A549 (cell line): ENCODE measurements around the gene IFRD2.
"Not testable (repeated sequence)": the region's sequence is repeated elsewhere in the genome, so short reads cannot be mapped to it uniquely, and the experiment has no call there.

Experiments
- HMGXB4 ChIP-seq: fragments of 250-450 bp; sonication (Bioruptor Pico); IDR thresholded peaks from 2 replicates; pipeline ENCODE4 v1.5.0; 2021; ENCODE audit warnings: mild to moderate bottlenecking, moderate library complexity, borderline replicate concordance
- KDM1A ChIP-seq: fragments of 200-600 bp; sonication (generic); IDR thresholded peaks from 2 replicates; pipeline ENCODE4 v1.6.1; 2016; ENCODE audit warnings: low read depth, mild to moderate bottlenecking
- NPAS2 ChIP-seq: fragments of 250-450 bp; sonication (Bioruptor Pico); IDR thresholded peaks from 2 replicates; pipeline ENCODE4 v1.8.0; 2022; ENCODE audit warnings: mild to moderate bottlenecking, moderate library complexity, borderline replicate concordance
- POLR2A ChIP-seq: IDR thresholded peaks from 2 replicates; pipeline ENCODE4 v1.6.1; 2012; ENCODE audit warnings: mild to moderate bottlenecking, low read length
- POLR2AphosphoS2 ChIP-seq: conservative IDR thresholded peaks from 2 replicates; pipeline ENCODE4 v1.6.1; 2012; ENCODE audit warnings: low read length, improper control_type of control experiment, inconsistent platforms
- RAD21 ChIP-seq, 2 experiments: fragments of >200 bp in 1 of 2; sonication (Bioruptor Twin) in 1 of 2; formaldehyde crosslinking in 1 of 2; IDR thresholded peaks in 1 of 2; conservative IDR thresholded peaks in 1 of 2; 2 replicates in 1 of 2; 3 replicates in 1 of 2; pipeline ENCODE4 v1.6.1; 2012 to 2018; ENCODE audit warnings: inconsistent platforms in 1 of 2
- RFX5 ChIP-seq: fragments of 450-650 bp; IDR thresholded peaks from 2 replicates; pipeline ENCODE4 v1.7.1; 2014; ENCODE audit warnings: antibody characterized with exemption, mild to moderate bottlenecking, moderate library complexity
- RNF2 ChIP-seq: fragments of 200-600 bp; sonication (generic); IDR thresholded peaks from 2 replicates; pipeline ENCODE4 v1.6.1; 2016; ENCODE audit warnings: low read depth, mild to moderate bottlenecking, antibody characterized with exemption, moderate library complexity, borderline replicate concordance
- TP53 ChIP-seq: fragments of 250-450 bp; sonication (Bioruptor Pico); IDR thresholded peaks from 2 replicates; pipeline ENCODE4 v1.5.0; 2021; ENCODE audit warnings: mild to moderate bottlenecking, moderate library complexity
- TF ChIP-seq, protein P1 (sequence below): fragments of >200 bp; sonication (Bioruptor Twin); formaldehyde crosslinking; IDR thresholded peaks from 3 replicates; pipeline ENCODE4 v1.5.1; 2016
- TF ChIP-seq, protein P2 (sequence below): fragments of 150-350 bp; IDR thresholded peaks from 2 replicates; pipeline ENCODE4 v1.6.1; 2014; ENCODE audit warnings: low read depth, mild to moderate bottlenecking, low read length
- TF ChIP-seq, protein P3 (sequence below): fragments of 200-600 bp; sonication (generic); IDR thresholded peaks from 2 replicates; pipeline ENCODE4 v1.6.1; 2016; ENCODE audit warnings: antibody characterized with exemption, mild to moderate bottlenecking, moderate library complexity
- TF ChIP-seq, protein P4 (sequence below): IDR thresholded peaks from 2 replicates; pipeline ENCODE4 v1.6.1; 2012; ENCODE audit warnings: low read depth, borderline replicate concordance

DNA sequence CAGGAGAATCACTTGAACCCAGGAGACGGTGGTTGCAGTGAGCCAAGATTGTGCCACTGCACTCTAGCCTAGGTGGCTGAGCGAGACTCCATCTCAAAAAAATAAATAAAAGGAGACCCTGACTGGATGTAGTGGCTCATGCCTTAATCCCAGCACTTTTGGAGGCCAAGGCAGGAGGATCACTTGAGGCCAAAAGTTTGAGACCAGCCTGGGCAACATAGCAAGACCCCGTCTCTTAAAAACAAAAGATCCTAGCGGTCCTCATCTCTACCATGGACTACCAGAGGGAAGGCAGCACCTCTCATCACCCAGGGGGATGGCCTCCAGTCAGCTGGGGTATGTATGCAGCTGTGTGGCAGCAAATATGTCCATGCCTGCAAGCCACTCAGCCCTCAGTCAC lies 30.0 kb downstream of the IFRD2 start:
- TF ChIP-seq, protein P1, sequence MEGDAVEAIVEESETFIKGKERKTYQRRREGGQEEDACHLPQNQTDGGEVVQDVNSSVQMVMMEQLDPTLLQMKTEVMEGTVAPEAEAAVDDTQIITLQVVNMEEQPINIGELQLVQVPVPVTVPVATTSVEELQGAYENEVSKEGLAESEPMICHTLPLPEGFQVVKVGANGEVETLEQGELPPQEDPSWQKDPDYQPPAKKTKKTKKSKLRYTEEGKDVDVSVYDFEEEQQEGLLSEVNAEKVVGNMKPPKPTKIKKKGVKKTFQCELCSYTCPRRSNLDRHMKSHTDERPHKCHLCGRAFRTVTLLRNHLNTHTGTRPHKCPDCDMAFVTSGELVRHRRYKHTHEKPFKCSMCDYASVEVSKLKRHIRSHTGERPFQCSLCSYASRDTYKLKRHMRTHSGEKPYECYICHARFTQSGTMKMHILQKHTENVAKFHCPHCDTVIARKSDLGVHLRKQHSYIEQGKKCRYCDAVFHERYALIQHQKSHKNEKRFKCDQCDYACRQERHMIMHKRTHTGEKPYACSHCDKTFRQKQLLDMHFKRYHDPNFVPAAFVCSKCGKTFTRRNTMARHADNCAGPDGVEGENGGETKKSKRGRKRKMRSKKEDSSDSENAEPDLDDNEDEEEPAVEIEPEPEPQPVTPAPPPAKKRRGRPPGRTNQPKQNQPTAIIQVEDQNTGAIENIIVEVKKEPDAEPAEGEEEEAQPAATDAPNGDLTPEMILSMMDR, result not testable (repeated sequence)
- TF ChIP-seq, protein P2, sequence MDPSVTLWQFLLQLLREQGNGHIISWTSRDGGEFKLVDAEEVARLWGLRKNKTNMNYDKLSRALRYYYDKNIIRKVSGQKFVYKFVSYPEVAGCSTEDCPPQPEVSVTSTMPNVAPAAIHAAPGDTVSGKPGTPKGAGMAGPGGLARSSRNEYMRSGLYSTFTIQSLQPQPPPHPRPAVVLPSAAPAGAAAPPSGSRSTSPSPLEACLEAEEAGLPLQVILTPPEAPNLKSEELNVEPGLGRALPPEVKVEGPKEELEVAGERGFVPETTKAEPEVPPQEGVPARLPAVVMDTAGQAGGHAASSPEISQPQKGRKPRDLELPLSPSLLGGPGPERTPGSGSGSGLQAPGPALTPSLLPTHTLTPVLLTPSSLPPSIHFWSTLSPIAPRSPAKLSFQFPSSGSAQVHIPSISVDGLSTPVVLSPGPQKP, result not testable (repeated sequence)
- not testable (repeated sequence) for TF ChIP-seq HMGXB4 (CRISPR knock-in tag); NPAS2 (CRISPR knock-in tag); RAD21 (conservative IDR thresholded peaks at IDR 0.05 in 1 of 2, IDR thresholded peaks at IDR 0.05 in 1 of 2); POLR2A; RFX5; TP53; POLR2AphosphoS2; KDM1A; RNF2
- TF ChIP-seq, protein P3, sequence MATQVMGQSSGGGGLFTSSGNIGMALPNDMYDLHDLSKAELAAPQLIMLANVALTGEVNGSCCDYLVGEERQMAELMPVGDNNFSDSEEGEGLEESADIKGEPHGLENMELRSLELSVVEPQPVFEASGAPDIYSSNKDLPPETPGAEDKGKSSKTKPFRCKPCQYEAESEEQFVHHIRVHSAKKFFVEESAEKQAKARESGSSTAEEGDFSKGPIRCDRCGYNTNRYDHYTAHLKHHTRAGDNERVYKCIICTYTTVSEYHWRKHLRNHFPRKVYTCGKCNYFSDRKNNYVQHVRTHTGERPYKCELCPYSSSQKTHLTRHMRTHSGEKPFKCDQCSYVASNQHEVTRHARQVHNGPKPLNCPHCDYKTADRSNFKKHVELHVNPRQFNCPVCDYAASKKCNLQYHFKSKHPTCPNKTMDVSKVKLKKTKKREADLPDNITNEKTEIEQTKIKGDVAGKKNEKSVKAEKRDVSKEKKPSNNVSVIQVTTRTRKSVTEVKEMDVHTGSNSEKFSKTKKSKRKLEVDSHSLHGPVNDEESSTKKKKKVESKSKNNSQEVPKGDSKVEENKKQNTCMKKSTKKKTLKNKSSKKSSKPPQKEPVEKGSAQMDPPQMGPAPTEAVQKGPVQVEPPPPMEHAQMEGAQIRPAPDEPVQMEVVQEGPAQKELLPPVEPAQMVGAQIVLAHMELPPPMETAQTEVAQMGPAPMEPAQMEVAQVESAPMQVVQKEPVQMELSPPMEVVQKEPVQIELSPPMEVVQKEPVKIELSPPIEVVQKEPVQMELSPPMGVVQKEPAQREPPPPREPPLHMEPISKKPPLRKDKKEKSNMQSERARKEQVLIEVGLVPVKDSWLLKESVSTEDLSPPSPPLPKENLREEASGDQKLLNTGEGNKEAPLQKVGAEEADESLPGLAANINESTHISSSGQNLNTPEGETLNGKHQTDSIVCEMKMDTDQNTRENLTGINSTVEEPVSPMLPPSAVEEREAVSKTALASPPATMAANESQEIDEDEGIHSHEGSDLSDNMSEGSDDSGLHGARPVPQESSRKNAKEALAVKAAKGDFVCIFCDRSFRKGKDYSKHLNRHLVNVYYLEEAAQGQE, result not testable (repeated sequence)
- TF ChIP-seq, protein P4, sequence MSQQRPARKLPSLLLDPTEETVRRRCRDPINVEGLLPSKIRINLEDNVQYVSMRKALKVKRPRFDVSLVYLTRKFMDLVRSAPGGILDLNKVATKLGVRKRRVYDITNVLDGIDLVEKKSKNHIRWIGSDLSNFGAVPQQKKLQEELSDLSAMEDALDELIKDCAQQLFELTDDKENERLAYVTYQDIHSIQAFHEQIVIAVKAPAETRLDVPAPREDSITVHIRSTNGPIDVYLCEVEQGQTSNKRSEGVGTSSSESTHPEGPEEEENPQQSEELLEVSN, result not testable (repeated sequence)
